Measurements from ENCODE around the gene GRAMD4.

Gene GRAMD4

DNA sequence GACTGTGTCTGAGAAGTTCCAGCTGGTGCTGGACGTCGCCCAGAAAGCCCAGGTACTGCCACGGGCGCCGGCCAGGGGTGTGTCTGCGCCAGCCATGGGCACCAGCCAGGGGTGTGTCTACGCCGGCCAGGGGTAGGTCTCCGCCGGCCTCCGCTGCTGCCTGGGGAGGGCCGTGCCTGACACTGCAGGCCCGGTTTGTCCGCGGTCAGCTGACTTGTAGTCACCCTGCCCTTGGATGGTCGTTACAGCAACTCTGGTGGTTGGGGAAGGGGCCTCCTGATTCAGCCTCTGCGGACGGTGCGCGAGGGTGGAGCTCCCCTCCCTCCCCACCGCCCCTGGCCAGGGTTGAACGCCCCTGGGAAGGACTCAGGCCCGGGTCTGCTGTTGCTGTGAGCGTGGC is 47.9 kb downstream of the GRAMD4 start:
- DNase-seq (ENCODE audit: low read depth in 2 of 3, low spot score in 1 of 3), result no peak

DNA sequence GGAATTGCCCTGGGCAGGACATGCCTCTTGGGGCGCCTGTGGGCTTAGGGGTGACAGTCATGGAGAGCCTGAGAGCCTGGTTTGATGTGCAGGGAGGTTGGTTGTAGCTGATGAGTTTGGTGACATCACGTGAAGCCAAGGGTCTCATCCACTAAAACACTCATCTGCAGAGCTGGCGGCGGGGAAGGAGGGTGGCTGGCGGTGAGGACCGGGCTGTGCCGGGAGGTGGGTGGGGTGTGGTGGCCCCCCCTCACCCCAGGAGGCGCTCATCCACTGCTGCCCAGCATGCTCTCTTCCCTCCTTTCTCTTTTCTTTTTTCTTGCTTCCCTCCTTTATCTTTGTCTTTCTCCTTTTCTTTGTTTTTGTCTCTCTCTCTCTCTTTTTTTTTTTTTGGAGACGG is 49.0 kb downstream of the GRAMD4 start:
- no peak for DNase-seq (ENCODE audit: low read depth in 2 of 3, low spot score in 1 of 3)

DNA sequence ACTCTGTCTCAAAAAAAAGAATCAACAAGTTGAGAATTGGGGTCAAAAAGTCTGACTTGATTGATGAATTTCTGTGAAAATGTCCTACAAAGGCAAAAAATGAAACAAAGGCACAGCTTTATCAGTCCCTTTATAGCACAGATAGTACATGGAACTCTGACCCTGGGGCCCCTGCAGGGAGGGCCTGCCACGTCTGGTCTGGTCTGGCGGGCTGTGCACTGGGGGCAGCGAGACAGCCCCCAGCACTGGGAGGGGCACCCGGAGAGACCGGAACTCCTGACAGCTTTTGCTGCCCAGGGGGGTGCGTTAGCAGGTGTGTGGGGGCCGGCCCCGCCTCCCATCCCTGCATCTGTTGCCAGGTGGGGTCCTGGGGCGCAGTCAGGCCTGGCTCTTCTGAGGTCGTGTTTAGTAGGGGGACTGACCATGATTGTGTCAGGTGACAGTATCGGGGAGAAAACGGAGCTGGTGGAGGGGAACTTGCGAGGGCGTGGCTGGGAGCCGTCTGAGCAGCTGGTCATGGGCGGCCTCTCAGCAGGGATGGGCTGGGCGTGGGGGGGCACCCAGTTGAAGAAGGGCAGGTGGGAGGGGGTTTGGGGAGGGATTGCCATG is 51.7 kb downstream of the GRAMD4 start:
- no peak for DNase-seq (ENCODE audit: low read depth in 2 of 3, low spot score in 1 of 3)

DNA sequence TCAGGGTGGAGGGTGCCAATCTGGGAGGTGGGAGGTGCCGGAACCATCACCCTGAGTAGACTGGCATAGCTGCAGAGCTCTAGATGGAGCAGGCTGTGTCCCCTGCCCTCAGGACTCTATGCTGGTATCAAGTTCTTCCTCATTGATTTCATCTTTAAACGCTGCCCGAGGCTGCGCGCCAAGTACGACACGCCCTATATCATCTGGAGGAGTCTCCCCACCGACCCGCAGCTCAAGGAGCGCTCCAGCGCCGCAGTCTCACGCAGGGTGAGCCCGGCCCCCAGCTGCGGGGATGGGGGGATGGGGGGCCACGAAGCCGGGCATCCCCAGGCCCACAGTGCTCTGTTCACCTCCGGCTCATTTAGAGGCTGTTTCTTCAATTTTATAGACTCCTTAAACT is 52.5 kb downstream of the GRAMD4 start:
- DNase-seq (ENCODE audit: low read depth in 2 of 3, low spot score in 1 of 3), result no peak

DNA sequence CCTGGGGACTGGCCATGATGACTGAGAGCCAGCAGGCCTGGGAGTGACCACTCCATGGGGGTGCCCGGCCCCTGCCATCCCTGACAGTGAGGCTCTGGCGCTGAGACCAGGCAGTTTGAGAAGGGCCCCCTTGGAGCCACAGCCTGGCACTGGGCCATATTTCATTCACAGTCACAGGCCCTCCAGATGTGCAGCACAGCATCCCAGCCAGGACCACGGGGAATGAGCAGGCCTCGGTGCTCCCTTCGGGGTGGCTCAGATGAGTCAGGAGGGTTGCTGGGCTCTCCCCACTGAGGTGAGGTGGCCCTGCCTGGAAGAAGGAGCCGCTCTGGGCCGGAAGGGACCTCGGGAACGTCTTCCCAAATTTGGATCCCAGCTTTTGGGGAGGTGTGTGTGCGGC is 53.0 kb downstream of the GRAMD4 start:
- DNase-seq (ENCODE audit: low read depth in 2 of 3, low spot score in 1 of 3), result no peak

DNA sequence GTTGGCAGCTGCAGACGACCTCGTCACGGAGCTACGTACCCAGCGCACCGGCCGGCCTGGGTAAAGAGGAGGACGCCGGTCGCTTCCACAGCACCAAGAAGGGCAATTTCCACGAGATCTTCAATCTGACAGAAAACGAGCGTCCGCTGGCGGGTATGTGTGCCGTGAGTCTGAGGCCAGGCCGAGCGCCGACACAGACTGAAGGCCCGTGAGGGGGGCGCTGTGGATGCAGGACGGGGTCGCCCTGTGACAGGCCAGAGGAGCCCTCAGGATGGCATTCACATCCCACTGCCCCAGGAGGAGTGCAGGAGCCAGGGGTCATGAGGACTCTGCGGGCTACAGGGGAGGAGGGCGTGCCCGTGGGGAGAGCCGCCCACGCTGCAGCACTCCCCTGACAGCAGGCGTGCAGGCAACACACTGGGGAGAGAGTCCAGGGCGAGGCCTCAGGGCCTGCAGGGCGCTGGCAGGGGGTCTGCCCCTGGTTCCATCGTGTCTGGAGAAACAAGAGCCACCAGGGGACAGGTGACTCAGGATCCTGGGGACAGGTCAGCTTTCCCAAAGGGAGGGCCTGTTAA is 53.6 kb downstream of the GRAMD4 start:
- no peak for DNase-seq (ENCODE audit: low read depth in 2 of 3, low spot score in 1 of 3)

DNA sequence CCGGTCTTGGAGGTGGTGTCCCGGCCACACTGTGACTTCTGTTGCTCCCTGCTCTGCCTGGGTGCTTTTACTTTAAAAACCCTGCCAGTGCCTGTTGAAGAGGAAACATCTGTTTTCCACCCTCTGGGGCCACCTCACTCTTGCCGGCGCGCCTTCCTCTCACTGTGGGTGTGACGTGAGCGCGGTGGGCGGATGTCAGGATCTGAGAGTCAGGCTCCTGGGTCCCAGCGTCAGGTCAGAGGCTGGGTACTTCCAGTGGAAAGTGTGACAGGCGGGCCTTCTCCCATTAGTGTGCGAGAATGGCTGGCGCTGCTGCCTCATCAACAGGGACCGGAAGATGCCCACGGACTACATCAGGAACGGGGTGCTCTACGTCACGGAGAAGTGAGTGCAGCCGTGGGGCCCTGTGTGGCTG is 54.2 kb downstream of the GRAMD4 start:
- DNase-seq (ENCODE audit: low read depth in 2 of 3, low spot score in 1 of 3), result peak; percentile 90 to 95 (median 94)

DNA sequence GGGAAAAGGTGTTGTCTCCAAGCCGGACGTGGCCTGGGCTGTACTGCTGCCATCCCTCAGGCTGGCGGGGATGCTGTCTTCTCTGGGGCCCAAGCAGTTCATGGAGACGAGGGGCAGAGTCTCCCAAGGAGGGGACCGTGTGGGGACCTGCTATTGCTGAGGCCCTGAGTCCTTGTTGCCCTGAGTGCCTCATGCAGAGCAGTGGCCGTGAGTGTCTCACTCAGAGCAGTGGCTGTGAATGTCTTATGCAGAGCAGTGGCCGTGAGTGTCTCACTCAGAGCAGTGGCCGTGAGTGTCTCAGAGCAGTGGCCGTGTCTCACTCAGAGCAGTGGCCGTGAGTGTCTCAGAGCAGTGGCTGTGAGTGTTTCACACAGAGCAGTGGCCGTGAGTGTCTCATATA is 54.7 kb downstream of the GRAMD4 start:
- no peak for DNase-seq (ENCODE audit: low read depth in 2 of 3, low spot score in 1 of 3)

DNA sequence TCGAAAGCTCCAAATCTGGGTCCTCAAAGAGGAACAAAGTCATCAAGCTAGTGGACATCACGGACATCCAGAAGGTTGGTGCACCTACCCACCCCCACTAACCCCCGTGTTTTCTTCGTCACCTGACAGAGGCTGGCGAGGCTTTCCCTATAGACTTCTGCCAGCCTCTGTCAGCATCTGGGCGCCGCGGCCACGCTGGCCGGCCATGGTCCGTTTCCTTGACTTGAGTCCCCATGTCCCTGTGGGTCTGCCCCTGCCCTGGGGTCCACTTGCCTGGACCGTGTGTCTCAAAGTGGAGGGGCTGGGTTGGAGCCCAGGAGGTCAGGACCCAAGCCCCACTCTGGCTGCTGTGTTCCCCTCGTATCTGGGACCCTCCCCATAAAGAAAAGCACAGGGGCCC is 55.3 kb downstream of the GRAMD4 start:
- no peak for DNase-seq (ENCODE audit: low read depth in 2 of 3, low spot score in 1 of 3)

DNA sequence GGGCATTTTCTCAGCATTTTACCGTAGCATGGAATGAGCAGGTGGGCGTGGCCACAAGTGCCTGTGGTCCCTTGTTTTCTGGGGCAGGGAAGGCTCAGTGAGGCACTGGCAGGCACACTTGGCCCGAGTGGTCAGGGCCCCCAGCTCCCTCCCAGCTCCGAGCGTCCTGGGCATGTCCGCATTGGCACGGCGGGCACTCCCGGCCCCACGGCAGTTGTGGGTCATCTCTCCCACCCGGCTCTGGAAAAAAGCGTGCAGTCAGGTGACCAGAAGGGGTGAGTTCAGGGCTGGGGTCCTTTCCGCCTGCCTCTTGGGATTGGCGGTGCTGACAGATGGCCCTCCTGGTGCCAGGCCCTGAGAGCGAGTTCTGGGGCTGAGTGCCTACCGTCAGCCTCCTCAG is 55.8 kb downstream of the GRAMD4 start:
- DNase-seq (ENCODE audit: low read depth in 2 of 3, low spot score in 1 of 3), result no peak

DNA sequence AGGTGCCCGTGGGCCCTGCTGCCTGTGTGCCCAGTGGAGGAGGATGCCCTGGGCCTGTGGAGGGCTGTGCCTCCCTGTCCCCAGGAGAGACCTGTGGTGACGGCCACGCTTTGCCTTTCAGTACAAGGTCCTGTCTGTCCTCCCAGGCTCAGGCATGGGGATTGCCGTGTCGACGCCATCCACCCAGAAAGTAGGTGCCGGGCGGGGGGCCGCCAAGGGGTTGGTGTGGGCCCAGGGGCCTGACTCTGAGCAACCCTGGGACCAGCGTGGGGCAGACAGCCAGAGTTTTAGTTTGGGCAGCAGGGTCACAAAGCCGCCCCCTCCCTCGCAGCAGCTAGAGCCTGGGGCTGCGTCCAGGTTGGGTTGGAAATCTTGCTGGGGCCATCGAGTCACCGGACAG is 56.3 kb downstream of the GRAMD4 start:
- DNase-seq (ENCODE audit: low read depth in 2 of 3, low spot score in 1 of 3), result no peak

DNA sequence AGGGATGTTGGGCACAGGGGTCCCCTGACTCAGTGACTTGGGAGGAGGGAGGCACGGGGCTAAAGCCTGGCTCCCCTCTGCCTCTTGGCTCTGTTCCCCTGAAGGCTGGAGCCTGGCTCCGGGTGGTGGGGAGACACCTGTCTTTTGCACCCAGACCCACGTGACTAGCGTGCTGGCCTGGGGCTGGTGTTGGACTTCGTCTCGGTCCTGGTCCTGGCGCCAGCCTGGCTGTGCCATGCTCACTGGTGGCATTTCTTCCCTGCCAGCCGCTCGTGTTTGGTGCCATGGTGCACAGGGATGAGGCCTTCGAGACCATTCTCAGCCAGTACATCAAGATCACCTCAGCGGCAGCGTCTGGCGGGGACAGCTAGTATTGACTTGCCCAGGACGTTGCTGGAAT is 56.7 kb downstream of the GRAMD4 start:
- DNase-seq (ENCODE audit: low read depth in 2 of 3, low spot score in 1 of 3), result no peak

DNA sequence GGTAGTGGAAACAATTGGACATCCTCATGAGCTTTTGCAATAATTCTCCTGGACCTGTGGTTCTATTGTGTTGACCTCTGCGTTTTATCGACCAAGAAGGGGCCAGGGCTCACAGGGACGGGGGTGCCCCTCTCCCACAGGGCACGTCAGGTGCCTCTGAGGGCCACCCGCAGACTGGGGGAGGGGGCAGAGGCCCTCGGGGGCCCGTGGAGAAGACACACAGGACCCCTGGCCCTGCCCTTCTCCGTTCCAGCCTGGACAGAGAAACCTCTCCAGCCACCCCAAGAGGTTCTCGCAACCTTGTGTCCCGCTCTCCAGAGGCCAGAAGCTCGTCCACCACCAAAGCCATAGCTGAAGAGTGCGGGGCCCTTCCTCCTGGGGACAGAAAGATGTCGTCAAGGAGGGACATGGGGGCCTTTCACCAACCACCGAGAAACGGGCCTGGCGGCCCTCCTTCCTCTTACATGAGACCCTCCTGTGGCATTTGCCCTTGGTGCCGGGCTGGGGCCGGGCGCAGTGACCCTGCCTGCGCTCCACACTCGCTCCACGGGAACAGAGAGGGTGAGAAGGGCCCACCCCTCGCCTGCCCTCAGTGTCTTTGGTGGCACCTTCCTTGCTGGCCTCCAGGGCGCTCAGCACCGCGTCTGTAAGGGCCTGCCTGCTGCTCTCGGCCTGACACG is 57.3 kb downstream of the GRAMD4 start:
- DNase-seq (ENCODE audit: low read depth in 2 of 3, low spot score in 1 of 3), result no peak

DNA sequence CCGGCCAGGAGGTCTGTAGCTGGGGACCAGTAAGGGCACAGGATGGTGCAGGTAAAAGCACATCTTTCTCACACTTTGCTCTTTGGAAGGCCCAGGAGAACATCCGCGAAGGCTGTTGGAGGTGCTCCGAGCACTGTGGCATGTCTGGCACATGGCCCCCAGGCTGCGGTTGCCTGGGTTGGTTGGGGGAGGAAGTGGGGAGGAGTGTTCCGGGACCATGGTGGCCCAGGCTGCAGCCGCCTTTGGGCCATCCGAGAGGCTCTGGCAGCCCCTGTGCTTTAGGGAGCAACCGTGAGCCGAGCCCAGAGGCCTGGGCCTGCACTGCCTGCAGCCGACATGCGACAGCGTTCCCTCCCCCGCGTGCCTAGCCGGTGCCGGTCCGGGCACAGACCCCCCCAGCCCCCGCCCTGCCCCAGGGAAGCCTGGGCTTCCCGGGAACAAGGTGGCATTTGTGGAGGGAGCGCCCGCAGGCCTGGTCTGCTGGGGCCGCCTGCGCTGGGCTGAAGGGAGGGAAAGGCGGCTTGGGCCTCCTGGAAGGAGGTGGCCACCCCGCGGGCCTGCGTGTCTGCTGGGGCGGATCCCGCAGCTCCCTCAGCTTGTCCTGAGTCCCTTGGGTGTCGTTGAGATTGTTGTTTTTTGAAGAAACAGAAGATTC is 57.9 kb downstream of the GRAMD4 start:
- DNase-seq (ENCODE audit: low read depth in 2 of 3, low spot score in 1 of 3), result no peak

DNA sequence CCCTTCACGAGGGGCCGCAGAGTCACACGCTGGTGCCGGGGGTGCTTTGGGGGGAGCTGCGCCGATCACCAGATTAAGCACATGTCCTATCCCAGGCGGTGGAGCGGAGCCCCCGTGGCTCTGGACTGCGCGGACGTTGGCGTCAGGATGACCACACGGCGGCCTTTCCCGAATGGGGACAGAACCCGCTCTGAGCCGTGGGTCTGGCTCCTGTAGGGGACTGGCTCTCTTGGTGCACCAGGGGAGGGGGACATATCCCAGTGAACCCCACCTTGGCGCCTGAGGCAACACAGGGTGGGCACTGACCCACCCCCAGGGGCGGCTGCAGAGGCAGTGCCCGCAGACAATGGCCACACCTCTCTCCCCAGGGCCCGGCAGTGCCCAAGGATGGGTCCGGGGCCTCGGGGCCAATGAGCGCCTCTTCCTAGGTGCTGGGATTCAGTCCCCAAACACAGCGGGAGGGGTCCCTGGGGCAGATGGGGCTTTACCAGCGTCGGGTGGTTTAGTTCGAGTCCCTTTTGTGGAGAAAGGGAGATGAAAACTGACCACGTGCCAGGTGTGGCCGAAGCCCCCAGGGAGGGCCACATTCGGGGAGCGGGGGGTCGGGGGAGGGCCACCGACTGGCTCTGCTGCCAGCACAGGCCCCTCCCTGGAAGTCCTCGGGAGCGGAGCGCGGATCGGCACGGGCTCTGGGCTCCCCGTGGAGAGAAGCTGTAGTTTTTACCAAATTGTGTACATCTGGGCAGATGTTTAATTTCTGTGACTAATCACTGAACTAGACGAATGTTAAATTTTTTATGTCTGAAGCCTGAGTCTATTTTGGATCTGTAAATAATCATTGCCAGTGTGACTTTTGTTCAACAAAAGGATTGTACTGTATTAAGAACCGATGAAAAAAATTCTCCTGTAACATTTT is 58.9 kb downstream of the GRAMD4 start:
- no peak for DNase-seq (ENCODE audit: low read depth in 2 of 3, low spot score in 1 of 3)

DNA sequence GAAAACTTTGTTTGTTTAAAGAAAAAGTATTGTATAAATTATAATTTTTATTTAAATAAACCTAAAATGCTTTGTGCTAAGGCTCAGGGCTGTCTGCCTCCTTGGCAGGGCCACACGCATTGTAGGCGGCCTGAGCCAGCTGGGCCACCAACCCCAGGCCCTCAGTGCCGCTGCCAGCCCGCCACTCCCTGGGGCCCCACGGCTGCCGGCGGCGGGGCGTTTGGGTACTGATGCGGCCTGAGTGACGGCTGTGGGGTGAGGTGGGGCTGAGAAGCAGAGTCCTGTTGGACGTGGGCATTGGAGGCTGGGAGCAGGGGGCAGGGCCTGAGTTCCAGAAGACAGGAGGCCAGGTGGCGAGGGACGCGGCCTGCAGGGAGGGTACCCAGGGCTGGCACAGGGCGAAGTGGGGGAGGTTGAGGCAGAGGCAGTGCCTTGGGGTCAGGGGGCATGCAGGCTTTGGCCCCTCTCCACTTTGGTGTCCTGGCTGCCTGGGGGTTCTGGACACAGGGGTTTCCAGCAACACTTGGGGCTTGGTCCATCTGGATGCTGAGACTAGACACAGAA is 59.6 kb downstream of the GRAMD4 start:
- DNase-seq (ENCODE audit: low read depth in 2 of 3, low spot score in 1 of 3), result no peak

DNA sequence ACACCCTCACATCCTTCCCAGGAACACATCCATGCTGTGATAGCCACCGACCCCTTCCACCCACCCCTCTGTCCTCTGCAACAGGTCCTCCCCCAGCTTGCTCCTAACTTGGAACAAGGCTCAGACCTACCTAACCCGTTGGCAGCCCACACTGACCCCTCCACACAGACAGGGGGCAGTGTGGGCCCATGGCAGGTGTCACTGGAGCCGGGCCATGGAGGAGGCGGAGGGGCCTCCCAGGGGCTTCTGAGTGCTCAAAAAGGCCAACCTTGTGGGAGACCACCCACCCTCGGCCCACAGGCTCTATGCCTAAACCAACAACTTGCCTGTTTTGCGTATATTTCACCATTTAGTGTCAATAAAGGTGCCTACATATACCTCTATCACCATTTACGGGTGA is 60.8 kb downstream of the GRAMD4 start:
- no peak for DNase-seq (ENCODE audit: low read depth in 2 of 3, low spot score in 1 of 3)

DNA sequence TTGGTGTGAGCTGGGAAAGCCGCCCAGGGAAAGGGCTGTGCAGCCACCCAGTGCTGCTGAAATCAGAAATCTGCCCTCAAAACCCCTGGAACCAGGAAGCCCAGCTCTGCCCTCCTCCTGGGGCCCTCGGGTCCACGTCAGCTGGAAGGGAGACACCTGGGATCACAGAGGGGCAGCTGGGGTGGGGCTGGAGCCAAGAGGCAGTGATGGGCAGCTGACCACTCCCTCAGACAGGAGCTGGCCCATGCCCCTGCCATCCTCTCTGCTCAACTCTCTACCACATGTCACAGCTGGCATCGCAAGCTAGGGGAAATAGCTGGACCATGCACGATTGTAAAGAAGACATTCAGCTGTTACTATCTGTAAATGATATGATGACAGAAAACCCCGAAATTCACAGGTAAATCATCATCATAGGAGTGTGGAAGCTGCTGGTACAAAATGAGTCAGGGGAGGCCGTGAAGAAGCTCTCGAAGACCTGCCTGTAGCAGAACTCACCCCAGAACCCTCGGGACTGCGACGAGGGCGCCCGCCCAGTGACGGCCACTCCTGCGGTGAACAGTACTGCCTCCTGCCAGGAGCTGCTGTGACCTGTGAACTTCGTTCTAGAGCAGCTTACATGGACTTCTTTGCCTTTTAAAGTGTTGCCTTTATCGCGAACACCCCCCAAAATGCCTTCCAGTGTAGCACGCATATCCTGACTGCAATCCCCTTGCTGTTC is 62.0 kb downstream of the GRAMD4 start:
- no peak for DNase-seq (ENCODE audit: low read depth in 2 of 3, low spot score in 1 of 3)

DNA sequence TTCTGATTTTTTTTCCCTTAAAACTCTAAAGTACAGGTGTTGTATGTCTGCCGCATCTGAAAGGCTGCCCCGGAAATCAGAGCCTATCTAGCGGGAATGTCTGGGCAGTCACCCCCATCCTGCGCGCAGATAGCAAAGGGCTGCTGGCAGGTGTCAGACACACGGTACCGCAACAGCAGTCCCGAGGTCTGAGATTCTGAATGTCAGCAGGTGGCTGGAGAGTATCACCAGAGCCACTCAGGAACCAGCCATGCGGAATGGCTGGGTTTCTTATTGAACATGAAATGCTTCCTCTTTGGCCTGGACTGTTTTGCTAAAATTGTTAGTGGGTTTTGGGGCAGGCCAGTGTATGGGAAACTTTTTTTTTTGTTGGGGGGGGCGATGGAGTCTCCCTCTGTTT is 64.5 kb downstream of the GRAMD4 start:
- DNase-seq (ENCODE audit: low read depth in 2 of 3, low spot score in 1 of 3), result no peak

Measured in stimulated activated CD4-positive, alpha-beta T cell treated with anti-CD3 and anti-CD28 coated beads, Interleukin-12 subunit alpha, Interleukin-12 subunit beta, amount 100 ng/mL, for 48 hours (primary cell).